GM19395 (cell line): ENCODE data around the gene UCN3.

Experiments used
- ATAC-seq: cut with Tn5 transposase; IDR thresholded peaks from one replicate; pipeline ENCODE4 v1.9.1; 2021; ENCODE audit warnings: mild to moderate bottlenecking, moderate library complexity; ENCODE audit not compliant: unreplicated experiment

The UCN3 gene

DNA sequence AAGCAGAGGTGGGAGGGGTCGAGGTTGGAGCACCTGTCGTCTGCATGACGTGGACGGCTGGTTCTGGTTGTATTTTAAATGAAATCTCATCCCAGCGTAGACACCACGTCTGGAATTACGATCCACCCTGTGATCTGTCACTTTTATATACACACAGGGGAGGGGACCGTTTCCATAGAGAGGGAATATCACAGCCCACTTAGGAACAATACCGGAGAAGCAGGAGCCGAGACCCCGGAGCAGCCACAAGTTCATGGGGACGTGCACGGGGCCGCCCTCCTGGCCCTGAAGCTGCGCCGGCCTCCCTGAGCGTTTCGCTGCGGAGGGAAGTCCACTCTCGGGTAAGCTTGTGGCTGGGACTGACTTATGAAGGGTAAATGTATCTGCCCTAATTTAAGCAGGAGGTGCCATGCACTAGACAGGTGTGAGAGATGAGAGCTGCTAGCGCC lies at the start of gene UCN3:
Gene UCN3, plus strand, starts transcription at position 77 of the 449 bp plus-strand sequence. CDS start 8,755 bp downstream, outside the sequence.
- ATAC-seq, result no peak

- peak; percentile 82 for ATAC-seq
Measured at GRCh38 chr10:5317547-5318107, 47.1 kb upstream of the UCN3 start.

- ATAC-seq, result no peak
Measured at GRCh38 chr10:5318148-5318547, 46.6 kb upstream of the UCN3 start.

GRCh38 chr10:5319863-5320262 lies 44.9 kb upstream of the UCN3 start:
- no peak for ATAC-seq

DNA sequence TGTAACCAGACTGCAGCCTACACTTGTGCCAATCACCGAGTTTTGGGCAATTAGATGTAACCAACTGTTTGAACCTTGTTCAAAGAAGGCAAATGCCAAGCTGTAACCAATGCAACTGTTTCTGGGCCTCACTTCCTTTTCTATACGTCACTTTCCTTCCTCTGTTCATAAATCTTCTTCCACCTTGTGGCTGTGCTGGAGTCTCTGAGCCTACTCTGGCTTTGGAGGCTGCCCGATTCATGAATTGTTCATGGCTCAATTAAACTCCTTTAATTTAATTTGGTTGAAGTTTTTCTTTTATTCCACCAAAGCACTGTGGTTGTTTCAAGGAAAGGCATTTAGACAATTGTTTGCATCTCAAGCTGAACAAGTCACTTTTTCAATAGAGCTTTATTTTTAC lies 43.5 kb upstream of the UCN3 start:
- no peak for ATAC-seq

DNA sequence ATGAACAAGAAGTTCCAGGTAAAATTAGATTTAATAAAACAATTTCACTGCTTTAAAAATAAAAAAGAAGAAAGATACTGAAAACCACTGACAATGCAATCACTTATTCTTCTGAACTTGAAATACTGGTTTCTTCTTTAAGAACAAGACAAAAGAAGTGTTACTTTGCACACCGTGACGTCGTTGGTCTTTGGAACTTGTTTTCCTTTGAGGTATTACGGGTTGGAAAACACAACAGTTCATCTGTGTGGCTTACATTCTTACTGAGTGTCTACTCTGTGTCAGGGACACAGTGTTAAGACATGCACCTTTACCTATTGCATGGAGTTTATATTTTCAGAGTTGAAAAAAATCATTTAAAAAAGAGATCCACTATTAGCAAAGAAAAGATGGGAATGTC lies 41.3 kb upstream of the UCN3 start:
- ATAC-seq, result no peak

DNA sequence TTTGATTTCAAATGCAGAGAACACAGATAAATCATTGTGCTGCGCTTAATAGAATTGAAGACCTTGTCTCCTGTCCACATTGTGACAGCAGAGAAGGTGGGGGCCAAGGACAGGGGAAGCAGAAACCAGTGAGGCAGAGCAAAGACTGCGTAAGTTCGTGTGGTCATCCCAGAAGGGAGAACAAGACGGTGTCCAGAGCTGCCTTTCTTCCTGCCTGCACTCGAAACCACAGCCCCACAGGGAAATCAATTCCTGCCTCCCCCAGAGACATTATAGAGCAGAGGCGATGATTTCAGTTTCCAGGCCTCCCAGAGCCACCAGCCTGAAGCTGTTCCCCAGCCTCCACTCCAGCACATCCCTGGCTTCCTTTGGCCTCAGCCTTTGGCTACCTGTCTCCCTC lies 39.7 kb upstream of the UCN3 start:
- ATAC-seq, result no peak

DNA sequence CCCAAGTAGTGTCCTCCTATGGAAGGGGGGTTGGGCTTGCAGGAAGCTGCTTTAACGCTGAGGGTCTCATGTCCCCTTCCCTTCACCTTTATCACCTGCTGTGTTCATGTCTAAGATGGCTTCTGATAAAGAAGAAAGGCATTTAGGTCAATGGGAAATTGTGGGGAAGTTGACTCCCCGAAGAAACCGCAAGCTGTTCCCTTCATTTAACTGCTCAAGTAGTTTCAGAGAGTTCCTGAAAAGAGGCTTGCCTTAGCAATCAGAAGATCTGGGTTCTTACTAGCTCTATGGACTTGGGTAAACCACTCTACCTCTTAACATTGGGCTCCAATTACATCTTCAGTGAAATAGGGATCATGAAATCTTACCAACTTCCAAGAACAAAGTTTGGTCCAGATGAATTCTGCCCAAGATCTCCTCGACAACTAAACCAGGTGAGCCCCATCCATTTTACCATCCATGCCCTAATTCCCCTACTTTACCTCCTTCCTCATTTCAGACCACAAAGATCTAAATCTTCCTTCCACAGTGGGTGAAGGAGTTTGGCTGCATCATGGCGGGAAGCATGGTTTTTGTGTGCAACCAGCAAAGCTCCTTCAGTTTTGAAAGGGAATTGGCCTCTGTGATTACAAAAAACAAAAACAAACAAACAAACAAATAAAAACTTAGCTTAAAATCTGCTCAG lies 30.4 kb upstream of the UCN3 start:
- ATAC-seq, result no peak

DNA sequence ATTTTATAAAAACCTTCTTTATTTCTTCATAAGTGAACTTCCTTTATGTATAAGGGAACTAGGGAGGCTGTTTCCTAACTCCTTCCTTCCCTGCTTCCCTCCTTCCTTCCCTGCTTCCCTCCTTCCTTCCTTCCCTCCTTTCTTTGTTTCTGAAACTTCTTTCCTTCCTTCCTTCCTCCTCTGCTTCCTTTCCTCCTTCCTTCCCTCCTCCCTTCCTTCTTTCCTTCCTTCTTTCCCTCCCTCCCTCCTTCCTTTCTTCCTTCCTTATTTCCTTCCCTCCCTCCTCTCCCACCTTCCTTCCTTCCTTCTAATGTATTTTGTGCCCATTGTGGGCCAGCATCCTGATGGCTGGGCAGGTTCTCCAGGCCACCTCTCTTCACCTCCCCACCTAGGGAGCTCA lies 26.8 kb upstream of the UCN3 start:
- ATAC-seq, result no peak

DNA sequence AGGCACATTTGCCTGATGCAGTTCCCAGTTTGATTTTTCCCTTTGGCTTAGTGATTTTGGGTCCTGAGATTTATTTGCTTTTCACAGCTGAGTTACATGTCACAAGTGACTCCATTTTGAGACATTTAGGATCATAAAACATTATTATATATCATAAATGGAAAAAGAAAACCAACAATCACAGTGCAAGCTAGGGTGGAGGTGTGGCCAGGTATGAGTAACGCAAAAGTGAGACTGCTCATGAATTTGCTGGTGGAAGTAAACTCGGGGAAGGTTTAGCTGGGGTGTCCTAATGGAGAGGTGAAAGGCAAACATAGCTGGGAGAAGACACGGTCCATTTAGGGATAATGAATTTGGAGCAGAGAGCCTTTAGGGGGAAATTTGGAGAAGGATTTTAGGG lies 21.7 kb upstream of the UCN3 start:
- no peak for ATAC-seq

DNA sequence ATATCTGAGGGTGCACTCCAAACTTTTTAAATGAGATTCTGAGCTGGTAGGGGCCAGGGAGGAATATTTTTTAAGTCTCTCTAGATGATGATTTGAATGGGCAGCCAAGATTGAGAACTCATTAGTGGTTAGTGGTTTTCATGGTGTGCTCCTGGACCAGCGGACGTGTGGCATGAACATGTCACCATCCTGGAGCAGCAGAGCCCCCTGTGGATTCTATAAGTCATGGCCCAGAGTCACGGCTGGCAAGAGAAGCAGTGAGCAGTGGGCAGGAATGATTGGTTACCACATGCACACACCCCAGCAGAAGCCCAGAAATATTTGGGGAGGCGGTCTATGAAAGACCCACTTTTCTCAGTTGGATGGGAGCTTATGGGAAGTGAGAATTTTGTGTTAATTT lies 21.2 kb upstream of the UCN3 start:
- no peak for ATAC-seq

DNA sequence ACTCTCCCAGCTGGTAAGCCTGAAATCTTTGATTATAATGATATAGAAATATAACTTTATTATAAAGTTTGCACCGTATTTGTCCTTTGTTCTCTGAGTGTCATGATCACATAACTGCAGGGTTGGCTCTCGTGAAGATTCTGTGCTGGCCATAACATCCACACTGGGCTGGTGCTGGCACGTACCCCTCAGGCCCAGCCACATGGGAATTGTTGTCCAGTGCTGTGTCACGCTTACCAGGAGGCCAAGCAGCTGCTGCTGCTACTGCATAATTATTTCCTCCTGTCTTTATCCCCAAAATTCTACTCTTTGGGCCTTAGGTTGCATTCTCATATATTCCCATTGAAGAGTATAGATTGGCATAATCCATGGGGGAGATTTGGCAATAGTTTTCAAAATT lies 20.8 kb upstream of the UCN3 start:
- no peak for ATAC-seq

- ATAC-seq, result no peak
Measured at GRCh38 chr10:5344746-5345145, 20.0 kb upstream of the UCN3 start.

- ATAC-seq, result no peak
Measured at GRCh38 chr10:5346881-5347280, 17.9 kb upstream of the UCN3 start.

GRCh38 chr10:5349362-5349761 lies 15.4 kb upstream of the UCN3 start:
- no peak for ATAC-seq

- peak; percentile 91 for ATAC-seq
Measured at GRCh38 chr10:5354068-5354467, 10.7 kb upstream of the UCN3 start.

GRCh38 chr10:5355594-5356301 lies 9.0 kb upstream of the UCN3 start:
- no peak for ATAC-seq

- ATAC-seq, result no peak
Measured at GRCh38 chr10:5356302-5356763, 8.4 kb upstream of the UCN3 start.

GRCh38 chr10:5360318-5360915 lies 4.3 kb upstream of the UCN3 start:
- no peak for ATAC-seq

DNA sequence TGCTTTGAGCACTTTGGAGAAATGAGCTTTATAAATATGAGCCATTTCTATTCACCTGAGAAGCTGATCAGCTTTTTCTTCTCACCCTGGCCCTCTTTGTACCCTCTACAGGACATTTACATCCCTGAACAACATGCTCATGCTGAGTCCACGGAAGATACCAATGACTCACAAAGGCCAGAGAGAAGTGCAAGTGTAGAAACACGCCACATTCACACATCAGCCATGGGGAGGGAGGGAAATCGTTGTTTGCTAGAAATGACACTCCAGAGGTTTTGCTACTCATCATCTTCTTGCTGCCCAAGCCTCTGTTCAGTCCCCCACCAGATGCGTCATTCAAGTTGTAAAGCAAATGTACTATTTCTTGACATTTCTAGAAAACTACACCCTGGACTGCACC lies 2.8 kb upstream of the UCN3 start:
- ATAC-seq, result no peak

DNA sequence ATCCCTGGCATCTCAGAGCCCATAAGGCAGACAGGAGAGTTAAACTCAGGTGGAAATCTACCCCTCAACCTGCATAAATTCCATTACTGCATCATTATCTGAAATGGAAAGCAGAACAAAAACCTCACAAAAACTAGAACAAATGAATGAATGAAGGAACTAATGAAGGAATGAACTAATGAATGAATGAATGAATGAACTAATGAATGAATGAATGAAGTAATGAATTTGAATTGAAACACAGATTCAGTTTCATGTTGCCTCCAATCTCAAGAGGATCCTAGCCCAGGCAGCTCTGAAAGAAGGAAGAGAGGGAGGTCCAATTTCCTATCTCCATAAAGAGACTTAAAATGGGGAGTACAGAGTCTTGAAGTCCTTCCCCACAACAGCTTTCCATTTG lies 1.9 kb upstream of the UCN3 start:
- no peak for ATAC-seq

DNA sequence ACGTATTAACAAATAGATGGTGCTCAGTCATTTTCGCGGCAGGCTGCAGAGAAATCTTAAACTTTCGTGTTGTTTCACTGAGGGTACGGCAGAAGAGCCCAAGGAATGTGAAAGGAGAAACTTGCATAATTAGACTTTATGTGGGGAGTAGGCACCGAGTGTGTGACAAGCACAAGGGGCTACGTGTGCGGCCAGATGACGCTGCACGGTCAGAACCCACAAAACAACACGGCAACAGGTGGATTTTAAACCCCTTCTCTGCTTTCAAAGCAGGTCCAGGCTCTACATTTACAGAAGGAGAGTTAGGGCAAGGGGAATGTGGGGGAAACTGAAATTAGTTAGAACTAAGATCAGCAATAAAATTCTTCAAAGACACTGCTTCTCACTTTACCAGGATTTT lies 392 bp upstream of the UCN3 start:
- no peak for ATAC-seq
